Measurements from ENCODE around the gene NPY4R2.
"Not testable (repeated sequence)": the region's sequence is repeated elsewhere in the genome, so short reads cannot be mapped to it uniquely, and the experiment has no call there.

Gene NPY4R2

GRCh38 chr10:47932824-47933223 lies 14.4 kb downstream of the NPY4R2 start:
- not testable (repeated sequence) for DNase-seq (ENCODE audit: low read depth)

- not testable (repeated sequence) for DNase-seq (ENCODE audit: low read depth)
Measured at GRCh38 chr10:47933462-47933861, 15.0 kb downstream of the NPY4R2 start.

- DNase-seq (ENCODE audit: low read depth) = not testable (repeated sequence)
Measured at GRCh38 chr10:47936772-47937228, 18.3 kb downstream of the NPY4R2 start.

GRCh38 chr10:47937634-47938033 lies 19.2 kb downstream of the NPY4R2 start:
- DNase-seq (ENCODE audit: low read depth) = not testable (repeated sequence)

- DNase-seq (ENCODE audit: low read depth) = not testable (repeated sequence)
Measured at GRCh38 chr10:47940821-47941220, 22.4 kb downstream of the NPY4R2 start.

- DNase-seq (ENCODE audit: low read depth) = not testable (repeated sequence)
Measured at GRCh38 chr10:47941379-47941778, 22.9 kb downstream of the NPY4R2 start.

- not testable (repeated sequence) for DNase-seq (ENCODE audit: low read depth)
Measured at GRCh38 chr10:47942351-47943019, 24.0 kb downstream of the NPY4R2 start.

GRCh38 chr10:47943328-47943727 lies 24.9 kb downstream of the NPY4R2 start:
- not testable (repeated sequence) for DNase-seq (ENCODE audit: low read depth)

GRCh38 chr10:47947424-47947823 lies 29.0 kb downstream of the NPY4R2 start:
- not testable (repeated sequence) for DNase-seq (ENCODE audit: low read depth)

- DNase-seq (ENCODE audit: low read depth) = not testable (repeated sequence)
Measured at GRCh38 chr10:47957158-47957557, 38.7 kb downstream of the NPY4R2 start.

GRCh38 chr10:47959677-47960076 lies 41.2 kb downstream of the NPY4R2 start:
- DNase-seq (ENCODE audit: low read depth) = not testable (repeated sequence)

- not testable (repeated sequence) for DNase-seq (ENCODE audit: low read depth)
Measured at GRCh38 chr10:47960699-47961098, 42.2 kb downstream of the NPY4R2 start.

- DNase-seq (ENCODE audit: low read depth) = not testable (repeated sequence)
Measured at GRCh38 chr10:47962785-47963184, 44.3 kb downstream of the NPY4R2 start.

GRCh38 chr10:47964280-47965063 lies 46.0 kb downstream of the NPY4R2 start:
- not testable (repeated sequence) for DNase-seq (ENCODE audit: low read depth)

- not testable (repeated sequence) for DNase-seq (ENCODE audit: low read depth)
Measured at GRCh38 chr10:47968988-47969387, 50.5 kb downstream of the NPY4R2 start.

GRCh38 chr10:47970047-47970446 lies 51.6 kb downstream of the NPY4R2 start:
- DNase-seq (ENCODE audit: low read depth) = not testable (repeated sequence)

- DNase-seq (ENCODE audit: low read depth) = not testable (repeated sequence)
Measured at GRCh38 chr10:47971598-47971997, 53.1 kb downstream of the NPY4R2 start.

- DNase-seq (ENCODE audit: low read depth) = not testable (repeated sequence)
Measured at GRCh38 chr10:47972077-47972476, 53.6 kb downstream of the NPY4R2 start.

Data from fibroblast of the conjunctiva (primary cell).